ENCODE results near the gene APLF.

APLF gene

GRCh38 chr2:68577183-68577582, 109.8 kb downstream of the APLF start:
- no peaks in the 10 kb centered on the region for H3K4me1 ChIP-seq (ENCODE audit: control insufficient read depth in 1 of 2, insufficient read depth in 1 of 2, low read depth in 1 of 2, low read length in 1 of 2)
- H3K27ac ChIP-seq, result no peak overlapping the region

GRCh38 chr2:68579689-68580088, 112.3 kb downstream of the APLF start:
- H3K36me3 ChIP-seq, result no peaks in the 10 kb centered on the region
- H3K27ac ChIP-seq, result no peak overlapping the region
- no peaks in the 10 kb centered on the region for H3K4me1 ChIP-seq (ENCODE audit: control insufficient read depth in 1 of 2, insufficient read depth in 1 of 2, low read depth in 1 of 2, low read length in 1 of 2)
- no peaks in the 10 kb centered on the region for H3K9me3 ChIP-seq
- no peak overlapping the region for H3K4me3 ChIP-seq (ENCODE audit: low read depth in 1 of 2, low read length in 1 of 2)
- no peaks in the 10 kb centered on the region for H3K27me3 ChIP-seq
- TF ChIP-seq CTCF (IDR thresholded peaks at IDR 0.05), result no peak

More at GRCh38 chr2:68577183-68577582, 109.8 kb downstream of the APLF start:
- no peak overlapping the region for H3K4me3 ChIP-seq (ENCODE audit: low read depth in 1 of 2, low read length in 1 of 2)
- H3K9me3 ChIP-seq, result no peaks in the 10 kb centered on the region
- no peaks in the 10 kb centered on the region for H3K36me3 ChIP-seq
- no peak for TF ChIP-seq CTCF (IDR thresholded peaks at IDR 0.05)
- H3K27me3 ChIP-seq, result no peaks in the 10 kb centered on the region

GRCh38 chr2:68588589-68588988, 121.2 kb downstream of the APLF start:
- no peak for TF ChIP-seq CTCF (IDR thresholded peaks at IDR 0.05)
- no peaks in the 10 kb centered on the region for H3K4me1 ChIP-seq (ENCODE audit: control insufficient read depth in 1 of 2, insufficient read depth in 1 of 2, low read depth in 1 of 2, low read length in 1 of 2)

GRCh38 chr2:68589963-68590362, 122.6 kb downstream of the APLF start:
- no peak overlapping the region for H3K4me3 ChIP-seq (ENCODE audit: low read depth in 1 of 2, low read length in 1 of 2)
- H3K4me1 ChIP-seq (ENCODE audit: control insufficient read depth in 1 of 2, insufficient read depth in 1 of 2, low read depth in 1 of 2, low read length in 1 of 2), result no peaks in the 10 kb centered on the region
- no peaks in the 10 kb centered on the region for H3K9me3 ChIP-seq
- no peaks in the 10 kb centered on the region for H3K27me3 ChIP-seq
- no peak for TF ChIP-seq CTCF (IDR thresholded peaks at IDR 0.05)
- H3K36me3 ChIP-seq, result no peaks in the 10 kb centered on the region
- H3K27ac ChIP-seq, result no peak overlapping the region

More at GRCh38 chr2:68588589-68588988, 121.2 kb downstream of the APLF start:
- no peaks in the 10 kb centered on the region for H3K9me3 ChIP-seq
- no peaks in the 10 kb centered on the region for H3K36me3 ChIP-seq
- H3K27me3 ChIP-seq, result no peaks in the 10 kb centered on the region
- H3K27ac ChIP-seq, result no peak overlapping the region
- H3K4me3 ChIP-seq (ENCODE audit: low read depth in 1 of 2, low read length in 1 of 2), result no peak overlapping the region

- Histone ChIP-seq H3K9me3 (no peaks in the 10 kb centered on the region), H3K27me3 (no peaks in the 10 kb centered on the region), H3K36me3 (no peaks in the 10 kb centered on the region), H3K27ac (no peak overlapping the region), H3K4me1 (ENCODE audit: control insufficient read depth in 1 of 2, insufficient read depth in 1 of 2, low read depth in 1 of 2, low read length in 1 of 2) (no peaks in the 10 kb centered on the region), H3K4me3 (ENCODE audit: low read depth in 1 of 2, low read length in 1 of 2) (no peak overlapping the region)
- no peak for TF ChIP-seq CTCF (IDR thresholded peaks at IDR 0.05)
These were observed 123.3 kb downstream of the APLF start for GRCh38 chr2:68590702-68591101.

GRCh38 chr2:68591225-68591624, 123.8 kb downstream of the APLF start:
- Histone ChIP-seq H3K9me3 (no peaks in the 10 kb centered on the region), H3K4me1 (ENCODE audit: control insufficient read depth in 1 of 2, insufficient read depth in 1 of 2, low read depth in 1 of 2, low read length in 1 of 2) (no peaks in the 10 kb centered on the region), H3K27me3 (no peaks in the 10 kb centered on the region), H3K27ac (no peak overlapping the region), H3K4me3 (ENCODE audit: low read depth in 1 of 2, low read length in 1 of 2) (no peak overlapping the region), H3K36me3 (no peaks in the 10 kb centered on the region)
- no peak for TF ChIP-seq CTCF (IDR thresholded peaks at IDR 0.05)
